ENCODE data around the gene ZNF136. TPM values are rescaled to one million over a fixed set of nuclear protein-coding genes. Genes with fewer than 3 reads are reported as not detected.
A peak's percentile ranks its signal among the peaks of the same experiment; 100 is the strongest.

ZNF136 gene
- polyA plus RNA-seq, 2 of the 4 experiments (the other 2 are of a cell fraction), result 1.5 to 2.3 TPM

GRCh38 chr19:12159773-12160414 is 3.0 kb upstream of the ZNF136 start (continued):
- TF ChIP-seq CTCF (IDR thresholded peaks at IDR 0.05) (no peak), MAFK (IDR thresholded peaks at IDR 0.05; ENCODE audit: partially characterized antibody) (no peak), MAZ (IDR thresholded peaks at IDR 0.05; ENCODE audit: borderline replicate concordance, low read depth, low read length) (no peak), SMC3 (IDR thresholded peaks at IDR 0.05) (no peak)

GRCh38 chr19:12162513-12162881 is 399 bp upstream of the ZNF136 start:
- FAIRE-seq (no peak), ATAC-seq (no peak), DNase-seq (ENCODE audit: low read depth in 1 of 2, low spot score in 1 of 2) (no peak)
- CTCF ChIA-PET, result no interaction called here
- TF ChIP-seq CHD2 (IDR thresholded peaks at IDR 0.05; ENCODE audit: low read length, partially characterized antibody) (no peak), E2F6 (IDR thresholded peaks at IDR 0.05; ENCODE audit: borderline replicate concordance, low read depth) (no peak), POLR2A (IDR thresholded peaks at IDR 0.05; ENCODE audit: low read length) (no peak), HOXB5 (CRISPR knock-in tag; IDR thresholded peaks at IDR 0.05) (no peak), ZSCAN20 (CRISPR knock-in tag; IDR thresholded peaks at IDR 0.05) (no peak), HOXB13 (CRISPR knock-in tag; IDR thresholded peaks at IDR 0.05; ENCODE audit: low read depth) (no peak), CEBPB (IDR thresholded peaks at IDR 0.05) (no peak), RCOR1 (IDR thresholded peaks at IDR 0.05; ENCODE audit: low read depth, low read length) (no peak), RAD21 (conservative IDR thresholded peaks at IDR 0.05 in 1 of 2, IDR thresholded peaks at IDR 0.05 in 1 of 2) (no peak), FOXS1 (CRISPR knock-in tag; IDR thresholded peaks at IDR 0.05) (no peak), EP300 (IDR thresholded peaks at IDR 0.05) (no peak), TP53 (CRISPR knock-in tag; IDR thresholded peaks at IDR 0.05) (no peak), HMGXB4 (CRISPR knock-in tag; IDR thresholded peaks at IDR 0.05; ENCODE audit: borderline replicate concordance) (no peak), RNF2 (IDR thresholded peaks at IDR 0.05; ENCODE audit: borderline replicate concordance, low read depth) (no peak), FOSB (CRISPR knock-in tag; IDR thresholded peaks at IDR 0.05) (no peak), PHF8 (IDR thresholded peaks at IDR 0.05; ENCODE audit: borderline replicate concordance, low read depth) (no peak), RFX5 (IDR thresholded peaks at IDR 0.05) (no peak), FOSL2 (IDR thresholded peaks at IDR 0.05) (no peak), FOSL2 (CRISPR knock-in tag; IDR thresholded peaks at IDR 0.05) (no peak), CHD4 (IDR thresholded peaks at IDR 0.05; ENCODE audit: borderline replicate concordance) (no peak), ATOH8 (CRISPR knock-in tag; IDR thresholded peaks at IDR 0.05; ENCODE audit: low read depth) (no peak)
- Histone ChIP-seq H3K9me3 (peaks cover 3% of the 10 kb centered on the region; the same call in 1 of the 3 replicates), H3K27ac (no peak overlapping the region; a peak in 1 of 6 replicates), H3K4me2 (peak overlapping the region; percentile 48), H3K4me3 (peak overlapping the region; percentile 76), H3K4me1 (no peaks in the 10 kb centered on the region)
- 7% methylated on average over 8 of the region's 8 CpGs for WGBS (ENCODE audit: missing lambda C conversion rate)
- POLR2A ChIA-PET, result interaction anchor here (0.7 kb wide), 1 partner anchor 11 kb away, joined by 3 read pairs; no protein-coding TSS in a partner anchor

Data from A549 (cell line).